GM12878 (cell line): ENCODE results near the gene FSTL1. TPM values are rescaled to one million over a fixed set of nuclear protein-coding genes. Genes with fewer than 3 reads are reported as not detected.

Experiments used
- ATAC-seq: fragments of 200-7000 bp; cut with Tn5 transposase; 3 replicates; pipeline ENCODE4 v1.9.1; 2020; ENCODE audit warnings: mild to moderate bottlenecking, moderate library complexity
- BruUV-seq: library from RNA; stranded (reverse); fragments of 400-500 nt; replicated peaks from 2 replicates; lab custom pipeline; 2021; lab: Mats Ljungman, UMichigan
- CTCF ChIA-PET: fragments of 300-600 bp; sonication (Branson Sonifier 250); formaldehyde crosslinking; extraction: SDS; loops from one replicate; lab custom pipeline; 2021; ENCODE audit warnings: inconsistent platforms; lab: Yijun Ruan, JAX
- POLR2A ChIA-PET: fragments of 350-600 bp; formaldehyde crosslinking; extraction: SDS; loops from one replicate; lab custom pipeline; 2021; ENCODE audit warnings: inconsistent platforms; lab: Charles Lee
- RAD21 ChIA-PET: fragments of 300-600 bp; sonication (Branson Sonifier 250); formaldehyde crosslinking; loops from one replicate; lab custom pipeline; 2023; ENCODE audit warnings: antibody characterized with exemption; ENCODE audit not compliant: unreplicated experiment; lab: Charles Lee
- SMC1A ChIA-PET: fragments of 300-600 bp; sonication (Branson Sonifier 250); formaldehyde crosslinking; loops from one replicate; lab custom pipeline; 2023; ENCODE audit not compliant: unreplicated experiment, uncharacterized antibody; lab: Charles Lee
- DNase-seq: peaks from one replicate; pipeline ENCODE4 v3.0.0-alpha.2; 2011; ENCODE audit warnings: low read depth, low spot score
- FAIRE-seq: peaks from 3 replicates; lab custom pipeline; 2011; peaks lifted over from hg19 to GRCh38; lab: Jason Lieb, UNC
- H2AFZ ChIP-seq: 2 replicates; pipeline ENCODE4 v1.6.0; 2011; ENCODE audit warnings: low read depth, low read length, control low read depth; ENCODE audit not compliant: control insufficient read depth
- H3K27ac ChIP-seq: 2 replicates; pipeline ENCODE4 v1.5.1; 2011; ENCODE audit warnings: control low read depth; ENCODE audit not compliant: control insufficient read depth, insufficient read depth
- H3K27me3 ChIP-seq, 2 experiments: replicated peaks in 1 of 2; 2 replicates each; pipeline versions ENCODE4 v1.6.0 to v1.6.1; 2011; ENCODE audit warnings: low read length in 1 of 2; ENCODE audit not compliant: control insufficient read depth in 2 of 2, insufficient read depth in 2 of 2
- H3K36me3 ChIP-seq, 2 experiments: 2 replicates each; pipeline ENCODE4 v1.5.1; 2011; ENCODE audit warnings: low read length in 1 of 2; ENCODE audit not compliant: control insufficient read depth in 2 of 2, insufficient read depth in 2 of 2
- H3K4me1 ChIP-seq: 2 replicates; pipeline ENCODE4 v1.6.1; 2011; ENCODE audit warnings: mild to moderate bottlenecking, low read length, moderate library complexity, mixed read lengths; ENCODE audit not compliant: control insufficient read depth, insufficient read depth
- H3K4me2 ChIP-seq: 2 replicates; pipeline ENCODE4 v1.6.0; 2011; ENCODE audit warnings: control low read depth; ENCODE audit not compliant: control insufficient read depth, insufficient read depth
- H3K4me3 ChIP-seq: fragments of 200-600 bp; sonication (generic); 2 replicates; pipeline ENCODE4 v1.5.1; 2016
- H3K79me2 ChIP-seq: 2 replicates; pipeline ENCODE4 v1.6.0; 2011; ENCODE audit warnings: low read length; ENCODE audit not compliant: control insufficient read depth, insufficient read depth
- H3K9ac ChIP-seq: 2 replicates; pipeline ENCODE4 v1.8.0; 2011; ENCODE audit warnings: low read length, control low read depth, mixed read lengths; ENCODE audit not compliant: control insufficient read depth, insufficient read depth
- H3K9me3 ChIP-seq: replicated peaks from 3 replicates; pipeline ENCODE4 v1.5.1; 2011; ENCODE audit warnings: mild to moderate bottlenecking, low read length; ENCODE audit not compliant: control insufficient read depth, insufficient read depth
- H4K20me1 ChIP-seq: 2 replicates; pipeline ENCODE4 v1.6.0; 2011; ENCODE audit not compliant: control insufficient read depth, insufficient read depth
- ATF7 ChIP-seq: fragments of 450-650 bp; IDR thresholded peaks from 2 replicates; pipeline ENCODE4 v1.6.1; 2016; ENCODE audit warnings: low read depth, mild to moderate bottlenecking
- BCL11A ChIP-seq: IDR thresholded peaks from 2 replicates; pipeline ENCODE4 v1.6.1; 2011; ENCODE audit warnings: low read depth, low read length
- BRCA1 ChIP-seq: IDR thresholded peaks from 2 replicates; pipeline ENCODE4 v1.6.1; 2011; ENCODE audit warnings: low read depth, low read length, improper control_type of control experiment
- DPF2 ChIP-seq: fragments of 450-650 bp; IDR thresholded peaks from 2 replicates; pipeline ENCODE4 v1.6.1; 2017; ENCODE audit warnings: mild to moderate bottlenecking
- KLF5 ChIP-seq: fragments of 450-650 bp; IDR thresholded peaks from 2 replicates; pipeline ENCODE4 v1.6.1; 2014; ENCODE audit warnings: mild to moderate bottlenecking; ENCODE audit not compliant: partially characterized antibody
- MTA2 ChIP-seq: fragments of 450-650 bp; IDR thresholded peaks from 2 replicates; pipeline ENCODE4 v1.6.1; 2016; ENCODE audit warnings: low read depth, mild to moderate bottlenecking, moderate library complexity
- MYB ChIP-seq: fragments of 150-350 bp; IDR thresholded peaks from 2 replicates; pipeline ENCODE4 v1.6.1; 2014; ENCODE audit warnings: mild to moderate bottlenecking, low read depth, low read length, borderline replicate concordance
- PML ChIP-seq: IDR thresholded peaks from 2 replicates; pipeline ENCODE4 v1.6.1; 2012; ENCODE audit warnings: low read length, inconsistent platforms
- POLR2AphosphoS5 ChIP-seq: IDR thresholded peaks from 2 replicates; pipeline ENCODE4 v1.6.1; 2011; ENCODE audit warnings: mild to moderate bottlenecking, low read length, inconsistent platforms
- SIX5 ChIP-seq: IDR thresholded peaks from 2 replicates; pipeline ENCODE4 v1.6.1; 2011; ENCODE audit warnings: mild to moderate bottlenecking, low read depth, low read length, moderate library complexity; ENCODE audit not compliant: severe bottlenecking
- SMAD1 ChIP-seq: fragments of 450-650 bp; IDR thresholded peaks from 2 replicates; pipeline ENCODE4 v1.6.1; 2018; ENCODE audit warnings: mild to moderate bottlenecking, low read depth; ENCODE audit not compliant: partially characterized antibody
- TCF12 ChIP-seq: IDR thresholded peaks from 2 replicates; pipeline ENCODE4 v1.6.1; 2011; ENCODE audit warnings: low read depth, mild to moderate bottlenecking, low read length
- ZBTB33 ChIP-seq: fragments of 450-650 bp; IDR thresholded peaks from 2 replicates; pipeline ENCODE4 v1.6.1; 2017; ENCODE audit warnings: mild to moderate bottlenecking
- ZNF217 ChIP-seq: fragments of 450-650 bp; IDR thresholded peaks from 2 replicates; pipeline ENCODE4 v1.6.1; 2017; ENCODE audit warnings: antibody characterized with exemption, mild to moderate bottlenecking
- WGBS: methylation state at CpG from one replicate; pipeline ENCODE4 v1.1.6; 2016; ENCODE audit warnings: low lambda C conversion rate; ENCODE audit not compliant: insufficient replicate concordance, insufficient coverage; ENCODE audit errors: missing lambda C conversion rate; 5-methylcytosine and 5-hydroxymethylcytosine counted together
- in situ Hi-C: fragments of 300-500 bp; cut with MboI; formaldehyde crosslinking; loops from 9 replicates; pipeline ENCODE4 v1.14.3; 2018; ENCODE audit warnings: mixed read lengths
- intact Hi-C: fragments of 100-400 bp; cut with micrococcal nuclease; formaldehyde crosslinking; loops from one replicate; pipeline ENCODE4 v1.14.2; 2022; ENCODE audit not compliant: unreplicated experiment
- polyA plus RNA-seq, 11 experiments: library from polyadenylated mRNA; depleted of rRNA in 4 of 11; unstranded in 6 of 11; stranded (reverse) in 5 of 11; fragments of >200 nt; fragmentation: Nextera tagmentation in 4 of 11; fragmentation: Illumina TruSeq in 1 of 11; extraction: Ambion mirVana in 4 of 11; extraction: Trizol in 1 of 11; gene quantifications; 1 replicate in 1 of 11; 2 replicates in 10 of 11; pipeline versions ENCODE4 v1.2.1 to v1.2.3, GENCODE V29; 2011 to 2016; ENCODE audit warnings: inconsistent platforms in 2 of 11, missing spikeins in 2 of 11, low read depth in 1 of 11
- total RNA-seq, 4 experiments: library from RNA; depleted of rRNA in 3 of 4; stranded (reverse); fragments of >200 nt in 3 of 4; fragmentation: Illumina TruSeq in 1 of 4; extraction: Trizol in 1 of 4; gene quantifications; 2 replicates each; pipeline versions ENCODE4 v1.2.1 to v1.2.3, GENCODE V29; 2013 to 2021
- TF ChIP-seq, protein P1 (sequence below): fragments of 450-650 bp; IDR thresholded peaks from 2 replicates; pipeline ENCODE4 v1.6.1; 2018; ENCODE audit warnings: mild to moderate bottlenecking, low read depth, moderate library complexity; ENCODE audit not compliant: partially characterized antibody
- TF ChIP-seq, protein P2 (sequence below): fragments of 450-650 bp; IDR thresholded peaks from 2 replicates; pipeline ENCODE4 v1.6.1; 2014; ENCODE audit warnings: mild to moderate bottlenecking
- TF ChIP-seq, protein P3 (sequence below): fragments of 150-350 bp; IDR thresholded peaks from 2 replicates; pipeline ENCODE4 v1.6.1; 2014; ENCODE audit warnings: mild to moderate bottlenecking, low read depth, low read length

FSTL1 gene
- total and polyA plus RNA-seq, 10 of the 15 experiments (the other 5 are each of a cell fraction or from before 2014, with no cell fraction given), result 0.06 to 1.7 (median 0.32) TPM; not detected in 4

- H3K27me3 ChIP-seq, result no peaks in the 10 kb centered on the region
- H3K27ac ChIP-seq, result no peak overlapping the region
- BruUV-seq, result no TSS peak
- no peak overlapping the region for H3K4me3 ChIP-seq
- no peak for DNase-seq
- intact Hi-C loops (no loop called here), in situ Hi-C loops (no loop called here)
- CTCF ChIA-PET, result no interaction called here
- SMC1A ChIA-PET, result no interaction called here
- no peak for FAIRE-seq
- TF ChIP-seq PML, result no peak
- TF ChIP-seq ATF7, result no peak
- TF ChIP-seq, protein P1, sequence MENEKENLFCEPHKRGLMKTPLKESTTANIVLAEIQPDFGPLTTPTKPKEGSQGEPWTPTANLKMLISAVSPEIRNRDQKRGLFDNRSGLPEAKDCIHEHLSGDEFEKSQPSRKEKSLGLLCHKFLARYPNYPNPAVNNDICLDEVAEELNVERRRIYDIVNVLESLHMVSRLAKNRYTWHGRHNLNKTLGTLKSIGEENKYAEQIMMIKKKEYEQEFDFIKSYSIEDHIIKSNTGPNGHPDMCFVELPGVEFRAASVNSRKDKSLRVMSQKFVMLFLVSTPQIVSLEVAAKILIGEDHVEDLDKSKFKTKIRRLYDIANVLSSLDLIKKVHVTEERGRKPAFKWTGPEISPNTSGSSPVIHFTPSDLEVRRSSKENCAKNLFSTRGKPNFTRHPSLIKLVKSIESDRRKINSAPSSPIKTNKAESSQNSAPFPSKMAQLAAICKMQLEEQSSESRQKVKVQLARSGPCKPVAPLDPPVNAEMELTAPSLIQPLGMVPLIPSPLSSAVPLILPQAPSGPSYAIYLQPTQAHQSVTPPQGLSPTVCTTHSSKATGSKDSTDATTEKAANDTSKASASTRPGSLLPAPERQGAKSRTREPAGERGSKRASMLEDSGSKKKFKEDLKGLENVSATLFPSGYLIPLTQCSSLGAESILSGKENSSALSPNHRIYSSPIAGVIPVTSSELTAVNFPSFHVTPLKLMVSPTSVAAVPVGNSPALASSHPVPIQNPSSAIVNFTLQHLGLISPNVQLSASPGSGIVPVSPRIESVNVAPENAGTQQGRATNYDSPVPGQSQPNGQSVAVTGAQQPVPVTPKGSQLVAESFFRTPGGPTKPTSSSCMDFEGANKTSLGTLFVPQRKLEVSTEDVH, result no peak
- no peak for TF ChIP-seq ZBTB33
- TF ChIP-seq BRCA1, result no peak
- no peak for TF ChIP-seq MTA2
- no peak for TF ChIP-seq TCF12
- TF ChIP-seq, protein P2, sequence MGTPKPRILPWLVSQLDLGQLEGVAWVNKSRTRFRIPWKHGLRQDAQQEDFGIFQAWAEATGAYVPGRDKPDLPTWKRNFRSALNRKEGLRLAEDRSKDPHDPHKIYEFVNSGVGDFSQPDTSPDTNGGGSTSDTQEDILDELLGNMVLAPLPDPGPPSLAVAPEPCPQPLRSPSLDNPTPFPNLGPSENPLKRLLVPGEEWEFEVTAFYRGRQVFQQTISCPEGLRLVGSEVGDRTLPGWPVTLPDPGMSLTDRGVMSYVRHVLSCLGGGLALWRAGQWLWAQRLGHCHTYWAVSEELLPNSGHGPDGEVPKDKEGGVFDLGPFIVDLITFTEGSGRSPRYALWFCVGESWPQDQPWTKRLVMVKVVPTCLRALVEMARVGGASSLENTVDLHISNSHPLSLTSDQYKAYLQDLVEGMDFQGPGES, result no peak
- TF ChIP-seq ZNF217, result no peak
- no peak for TF ChIP-seq KLF5
- TF ChIP-seq, protein P3, sequence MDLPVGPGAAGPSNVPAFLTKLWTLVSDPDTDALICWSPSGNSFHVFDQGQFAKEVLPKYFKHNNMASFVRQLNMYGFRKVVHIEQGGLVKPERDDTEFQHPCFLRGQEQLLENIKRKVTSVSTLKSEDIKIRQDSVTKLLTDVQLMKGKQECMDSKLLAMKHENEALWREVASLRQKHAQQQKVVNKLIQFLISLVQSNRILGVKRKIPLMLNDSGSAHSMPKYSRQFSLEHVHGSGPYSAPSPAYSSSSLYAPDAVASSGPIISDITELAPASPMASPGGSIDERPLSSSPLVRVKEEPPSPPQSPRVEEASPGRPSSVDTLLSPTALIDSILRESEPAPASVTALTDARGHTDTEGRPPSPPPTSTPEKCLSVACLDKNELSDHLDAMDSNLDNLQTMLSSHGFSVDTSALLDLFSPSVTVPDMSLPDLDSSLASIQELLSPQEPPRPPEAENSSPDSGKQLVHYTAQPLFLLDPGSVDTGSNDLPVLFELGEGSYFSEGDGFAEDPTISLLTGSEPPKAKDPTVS, result no peak
- no peak for TF ChIP-seq MYB
- TF ChIP-seq SIX5, result no peak
- no peak for TF ChIP-seq POLR2AphosphoS5
- TF ChIP-seq BCL11A, result no peak
- no peak for TF ChIP-seq DPF2
- TF ChIP-seq SMAD1, result no peak
- no peak for ATAC-seq
- no peaks in the 10 kb centered on the region for H3K79me2 ChIP-seq
- no peaks in the 10 kb centered on the region for H3K4me1 ChIP-seq
- no peak overlapping the region for H3K9ac ChIP-seq
- no peak overlapping the region for H2AFZ ChIP-seq
- no peaks in the 10 kb centered on the region for H4K20me1 ChIP-seq
- POLR2A ChIA-PET, result no interaction called here
- RAD21 ChIA-PET, result no interaction called here
- WGBS, result 59% methylated on average over 9 of the region's 9 CpGs
- no peaks in the 10 kb centered on the region for H3K36me3 ChIP-seq
- H3K9me3 ChIP-seq, result no peaks in the 10 kb centered on the region
- H3K4me2 ChIP-seq, result no peak overlapping the region
These were observed 10.1 kb upstream of the FSTL1 start for GRCh38 chr3:120460862-120461261.
